Effector memory CD8-positive, alpha-beta T cell (primary cell): ENCODE results near the gene IL18BP.

Source experiments
- ATAC-seq: fragments of 150-1000 bp; cut with Tn5 transposase; replicated peaks from 2 replicates; pipeline ENCODE4 v1.10.0; 2021; ENCODE audit warnings: mild to moderate bottlenecking, moderate library complexity
- DNase-seq, 3 experiments: peaks; one replicate each; pipeline ENCODE4 v3.0.0; 2021
- H3K27ac Mint-ChIP-seq, 2 donors: one replicate each; pipeline ENCODE4 v1.8.0; 2022; ENCODE audit warnings: mild to moderate bottlenecking in 2 of 2, mixed read lengths in 2 of 2, moderate library complexity in 2 of 2
- H3K27me3 Mint-ChIP-seq, 2 donors: one replicate each; pipeline ENCODE4 v1.8.0; 2022; ENCODE audit warnings: mixed read lengths in 2 of 2
- H3K36me3 Mint-ChIP-seq: one replicate; pipeline ENCODE4 v1.8.0; 2022; ENCODE audit warnings: mild to moderate bottlenecking, moderate library complexity, mixed read lengths; ENCODE audit not compliant: insufficient read depth
- H3K4me1 Mint-ChIP-seq, 2 donors: one replicate each; pipeline ENCODE4 v1.8.0; 2022; ENCODE audit warnings: low read depth in 2 of 2, mixed read lengths in 2 of 2
- H3K4me3 Mint-ChIP-seq, 2 donors: one replicate each; pipeline ENCODE4 v1.8.0; 2022; ENCODE audit warnings: mild to moderate bottlenecking in 2 of 2, mixed read lengths in 2 of 2, moderate library complexity in 2 of 2
- H3K9me3 Mint-ChIP-seq, 2 donors: one replicate each; pipeline ENCODE4 v1.8.0; 2022; ENCODE audit warnings: mixed read lengths in 2 of 2

The IL18BP gene

DNA sequence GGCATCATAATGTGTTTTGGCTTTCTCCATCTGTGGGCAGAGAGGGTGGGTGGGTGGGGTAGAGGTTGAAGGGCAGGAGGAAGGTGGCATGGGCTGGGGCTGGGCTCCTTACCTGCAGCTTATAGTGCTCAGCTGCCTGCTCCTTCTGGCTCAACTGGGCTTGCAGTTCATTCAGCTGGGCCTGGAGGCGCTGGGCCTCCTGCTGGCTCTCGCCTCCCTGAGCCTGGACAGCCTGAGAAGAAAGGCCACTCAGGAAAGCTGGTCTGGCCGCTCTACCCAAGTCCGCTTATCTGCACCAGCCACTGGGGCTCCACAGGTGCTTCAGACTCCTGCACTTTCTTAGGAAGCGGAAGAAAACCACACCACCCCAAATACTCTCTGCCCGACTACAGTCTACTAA is 10.4 kb downstream of the IL18BP start:
- no peak for ATAC-seq
- H3K4me3 Mint-ChIP-seq: no peak overlapping the region
- no peak for DNase-seq
- peaks cover 3 to 4% of the 10 kb centered on the region in 2 donors for H3K4me1 Mint-ChIP-seq
- H3K36me3 Mint-ChIP-seq: peaks cover 82% of the 10 kb centered on the region
- peak overlapping the region in 1 of 2 donors; percentile 76 for H3K27ac Mint-ChIP-seq
- H3K27me3 Mint-ChIP-seq: no peaks in the 10 kb centered on the region
- no peaks in the 10 kb centered on the region for H3K9me3 Mint-ChIP-seq

DNA sequence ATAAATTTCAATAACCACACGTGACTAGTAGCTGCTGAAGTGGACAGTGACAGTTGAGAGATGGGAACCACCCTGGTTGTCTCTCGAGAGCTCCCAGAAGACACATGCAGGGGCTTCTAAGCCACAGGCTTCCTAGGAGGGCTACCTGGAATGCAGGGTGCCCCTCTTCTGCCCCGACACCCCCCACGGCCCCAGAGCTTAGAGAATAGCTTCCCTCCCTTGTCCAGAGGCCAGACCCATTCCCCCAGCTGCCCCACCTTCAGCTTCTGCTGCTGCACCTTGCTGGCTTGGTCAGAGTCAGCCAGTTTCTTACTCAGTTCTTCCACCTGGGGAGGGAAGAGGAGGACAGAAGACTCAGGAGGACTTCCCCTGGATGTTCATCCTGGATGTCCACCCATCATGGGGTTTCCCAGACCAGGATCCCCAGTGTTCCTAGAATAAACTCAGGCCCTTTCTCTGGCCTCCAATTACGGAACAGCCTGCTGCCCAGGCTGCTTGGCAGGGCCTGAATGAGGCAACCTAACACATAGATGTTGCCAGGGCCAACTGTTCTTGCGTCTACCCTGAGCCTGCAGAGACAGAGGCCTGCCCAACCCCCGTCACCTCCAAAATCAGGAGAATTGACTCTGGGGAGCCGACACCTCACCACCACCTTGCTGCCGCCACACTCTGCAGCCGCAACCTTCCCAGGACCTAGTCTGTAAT is 12.0 kb downstream of the IL18BP start:
- peak overlapping the region; percentile 54 to 73 for H3K27ac Mint-ChIP-seq
- no peak for DNase-seq
- H3K9me3 Mint-ChIP-seq: no peaks in the 10 kb centered on the region
- ATAC-seq: no peak
- no peaks in the 10 kb centered on the region for H3K27me3 Mint-ChIP-seq
- peaks cover 82% of the 10 kb centered on the region for H3K36me3 Mint-ChIP-seq
- peaks cover 9 to 16% of the 10 kb centered on the region in 2 donors for H3K4me1 Mint-ChIP-seq
- H3K4me3 Mint-ChIP-seq: no peak overlapping the region

DNA sequence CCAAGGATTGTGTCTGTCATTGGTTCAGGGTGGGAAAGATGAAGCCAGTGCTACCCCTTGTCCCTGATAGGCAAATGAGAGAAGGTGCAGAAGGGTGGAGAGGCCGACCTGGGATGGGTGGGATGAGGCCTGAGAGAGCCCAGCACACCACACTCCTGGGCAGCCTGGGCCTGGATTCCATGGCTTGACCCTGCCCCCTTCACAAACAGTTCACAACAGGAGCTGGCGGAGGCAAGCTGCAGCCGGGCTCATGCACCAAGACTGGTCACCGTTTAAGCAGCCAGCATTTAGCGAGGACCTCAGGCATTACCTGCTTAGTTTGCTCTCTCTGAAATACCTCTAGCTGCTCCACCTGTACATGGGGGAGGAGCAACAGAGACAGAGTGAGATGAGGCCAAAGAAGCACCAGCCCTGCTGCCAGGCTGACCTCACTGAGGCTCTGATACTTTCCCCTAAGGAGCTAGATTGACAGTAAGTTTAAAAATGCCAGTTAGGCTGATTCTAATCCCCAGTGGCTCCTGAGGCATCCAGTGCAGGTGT is 13.5 kb downstream of the IL18BP start:
- H3K4me3 Mint-ChIP-seq: no peak overlapping the region
- peaks cover 9 to 16% of the 10 kb centered on the region in 2 donors for H3K4me1 Mint-ChIP-seq
- H3K36me3 Mint-ChIP-seq: peaks cover 82% of the 10 kb centered on the region
- ATAC-seq (no peak), DNase-seq (no peak)
- no peaks in the 10 kb centered on the region for H3K27me3 Mint-ChIP-seq
- no peaks in the 10 kb centered on the region for H3K9me3 Mint-ChIP-seq
- peak overlapping the region in 1 of 2 donors; percentile 58 for H3K27ac Mint-ChIP-seq

DNA sequence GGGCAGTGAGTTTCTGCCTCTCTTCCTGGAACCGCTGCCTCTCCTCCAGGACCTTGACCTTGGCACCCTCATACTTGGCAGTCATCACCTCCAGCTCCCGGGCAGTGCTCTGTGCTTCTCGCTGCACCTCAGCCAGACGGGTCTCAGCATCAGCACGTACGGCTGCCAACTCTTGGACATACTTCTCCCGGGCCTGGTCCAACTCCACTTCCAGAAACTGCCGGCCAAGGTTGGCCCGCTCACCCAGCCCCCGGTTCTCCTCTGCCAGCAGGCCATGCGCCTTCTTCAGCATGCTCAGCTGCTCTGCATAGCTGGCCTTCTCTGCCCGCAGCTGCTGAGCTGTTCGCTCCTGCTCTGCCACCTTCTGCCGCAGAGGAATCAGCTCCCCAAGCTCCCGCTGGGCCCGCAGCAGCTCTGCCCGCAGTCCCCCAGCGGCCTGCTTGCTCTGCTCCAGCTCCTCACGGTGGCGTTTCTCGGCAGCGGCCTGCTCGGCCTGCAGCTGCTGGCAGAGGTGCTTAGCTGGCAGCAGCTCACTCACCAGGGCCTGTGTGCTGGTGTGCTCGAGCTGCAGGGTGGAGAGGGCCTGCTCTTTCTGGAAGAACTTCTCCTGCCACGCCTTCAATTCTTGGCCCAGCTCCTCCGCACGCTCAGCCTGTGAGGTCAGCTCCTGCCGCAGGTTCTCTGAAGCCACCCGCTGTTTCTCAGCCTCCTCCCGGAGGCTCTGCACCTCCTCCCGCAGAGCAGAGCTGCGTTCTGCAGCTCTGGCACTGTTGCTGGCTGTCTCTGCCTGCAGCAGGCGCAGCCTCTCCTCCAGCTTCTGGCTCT is 14.4 kb downstream of the IL18BP start:
- Mint-ChIP-seq H3K9me3 (no peaks in the 10 kb centered on the region), H3K27me3 (no peaks in the 10 kb centered on the region), H3K4me3 (no peak overlapping the region), H3K36me3 (peaks cover 83% of the 10 kb centered on the region), H3K27ac (peak overlapping the region in 1 of 2 donors; percentile 36), H3K4me1 (peaks cover 9 to 16% of the 10 kb centered on the region in 2 donors)
- DNase-seq: no peak
- ATAC-seq: no peak

DNA sequence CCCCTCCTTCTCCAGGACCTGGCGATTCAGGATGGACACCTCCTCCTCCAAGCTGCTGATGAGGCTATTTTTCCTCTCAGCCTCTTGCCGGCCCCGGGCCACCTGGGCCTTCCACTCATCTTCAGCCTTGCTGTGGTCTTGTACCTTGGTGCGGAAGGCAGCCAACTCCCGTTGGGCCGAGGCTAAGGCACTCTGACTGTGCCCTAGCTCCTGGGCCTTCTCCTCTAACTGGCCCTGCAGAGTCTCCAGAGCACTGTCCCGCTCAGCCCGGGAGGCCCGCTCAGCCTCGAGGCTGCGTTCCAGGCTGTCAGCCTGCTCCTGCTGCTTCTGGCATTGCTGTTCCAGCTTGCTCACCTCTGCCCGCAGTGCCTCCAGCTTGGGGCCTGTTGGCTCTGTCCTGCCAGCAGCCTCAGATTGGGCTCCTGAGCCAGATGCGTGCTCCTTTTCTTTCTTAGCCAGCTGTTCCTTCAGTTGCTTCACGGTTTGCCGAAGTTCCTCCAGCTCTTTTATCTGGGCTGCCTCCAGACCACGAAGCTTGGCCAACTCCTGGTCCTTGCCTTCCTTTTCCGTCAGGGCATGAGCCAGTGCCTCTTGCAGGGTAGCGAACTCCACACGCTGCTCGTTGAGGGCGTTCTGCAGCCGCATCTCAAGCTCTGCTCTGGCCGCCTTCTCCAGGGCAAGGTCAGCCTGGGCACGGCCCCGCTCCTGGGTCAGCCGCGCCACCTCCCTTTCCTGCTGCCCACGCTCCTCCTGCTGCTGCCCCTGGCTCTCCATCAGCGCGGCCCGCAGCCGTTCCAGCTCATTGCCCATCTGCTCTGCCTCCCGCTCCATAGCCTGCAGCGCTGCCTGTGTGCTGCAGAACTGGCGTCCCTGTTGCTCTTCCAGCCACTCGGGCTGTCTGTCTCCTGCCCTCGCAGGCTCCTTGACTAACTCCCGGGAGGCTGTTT is 15.3 kb downstream of the IL18BP start:
- ATAC-seq (no peak), DNase-seq (no peak)
- Mint-ChIP-seq H3K4me3 (no peak overlapping the region), H3K9me3 (no peaks in the 10 kb centered on the region), H3K27ac (peak overlapping the region in 1 of 2 donors; percentile 36), H3K4me1 (peaks cover 9 to 16% of the 10 kb centered on the region in 2 donors), H3K27me3 (no peaks in the 10 kb centered on the region), H3K36me3 (peaks cover 84% of the 10 kb centered on the region)

DNA sequence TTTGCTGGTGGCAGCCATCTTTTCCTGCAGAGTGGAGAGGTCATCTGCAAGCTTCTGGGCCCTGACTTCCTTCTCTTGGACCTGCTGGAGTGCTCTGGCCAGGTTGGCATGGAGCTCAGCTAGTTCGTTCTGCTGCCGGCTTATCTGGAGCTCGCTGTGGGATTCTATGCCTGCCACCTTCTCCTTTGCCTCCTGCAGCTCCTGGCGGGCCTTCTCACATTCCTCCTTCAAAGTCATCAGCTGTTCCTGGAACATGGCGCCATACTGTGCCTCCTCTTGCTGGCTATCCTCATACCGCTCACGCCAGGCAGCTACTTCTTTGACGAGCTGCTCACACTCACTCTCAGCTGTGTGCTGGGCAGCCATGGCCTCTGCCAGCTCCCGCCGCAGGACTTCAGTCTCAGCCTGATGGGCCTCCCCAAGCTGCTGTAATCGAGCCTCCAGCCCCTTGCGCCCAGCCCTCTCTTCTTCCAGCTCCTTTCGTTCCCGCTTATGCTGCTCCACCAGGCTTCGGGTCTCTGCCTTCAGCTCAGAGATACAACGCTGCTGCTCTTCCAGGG is 16.1 kb downstream of the IL18BP start:
- Mint-ChIP-seq H3K4me3 (no peak overlapping the region), H3K9me3 (no peaks in the 10 kb centered on the region), H3K36me3 (peaks cover 85% of the 10 kb centered on the region), H3K27me3 (no peaks in the 10 kb centered on the region), H3K27ac (peak overlapping the region; percentile 64 to 82), H3K4me1 (peaks cover 9 to 16% of the 10 kb centered on the region in 2 donors)
- DNase-seq: no peak
- no peak for ATAC-seq

DNA sequence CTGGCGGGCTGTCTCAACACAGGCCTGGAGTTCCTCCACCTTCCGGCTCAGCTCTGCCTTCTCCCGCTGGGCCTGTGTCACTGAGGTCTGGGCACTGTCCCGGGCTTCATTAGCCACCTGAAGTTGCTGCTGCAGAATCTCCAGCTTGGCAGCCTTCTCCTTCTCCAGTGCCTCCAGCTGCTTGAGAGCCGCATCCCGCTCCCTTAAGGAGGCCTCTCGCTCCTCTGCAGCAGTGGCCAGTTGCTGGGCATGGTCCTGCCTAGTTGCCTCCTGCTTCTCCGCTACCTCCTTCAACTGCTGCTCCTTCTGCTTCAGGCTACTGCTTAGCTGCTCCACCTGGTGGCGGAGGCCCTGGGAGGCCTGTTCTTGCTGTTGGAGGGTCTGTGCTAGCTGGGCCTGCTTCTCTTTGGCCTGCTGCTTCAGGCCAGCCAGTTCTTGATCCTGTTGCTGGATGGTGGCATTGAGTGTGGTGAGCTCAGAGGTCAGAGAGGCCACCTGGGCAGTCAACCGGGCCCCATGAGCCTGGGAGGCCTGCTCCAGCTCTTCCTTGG is 16.9 kb downstream of the IL18BP start:
- Mint-ChIP-seq H3K36me3 (peaks cover 86% of the 10 kb centered on the region), H3K27me3 (no peaks in the 10 kb centered on the region), H3K4me3 (no peak overlapping the region), H3K4me1 (peaks cover 9 to 16% of the 10 kb centered on the region in 2 donors), H3K9me3 (no peaks in the 10 kb centered on the region), H3K27ac (peak overlapping the region; percentile 64 to 82)
- DNase-seq: no peak
- ATAC-seq: no peak

DNA sequence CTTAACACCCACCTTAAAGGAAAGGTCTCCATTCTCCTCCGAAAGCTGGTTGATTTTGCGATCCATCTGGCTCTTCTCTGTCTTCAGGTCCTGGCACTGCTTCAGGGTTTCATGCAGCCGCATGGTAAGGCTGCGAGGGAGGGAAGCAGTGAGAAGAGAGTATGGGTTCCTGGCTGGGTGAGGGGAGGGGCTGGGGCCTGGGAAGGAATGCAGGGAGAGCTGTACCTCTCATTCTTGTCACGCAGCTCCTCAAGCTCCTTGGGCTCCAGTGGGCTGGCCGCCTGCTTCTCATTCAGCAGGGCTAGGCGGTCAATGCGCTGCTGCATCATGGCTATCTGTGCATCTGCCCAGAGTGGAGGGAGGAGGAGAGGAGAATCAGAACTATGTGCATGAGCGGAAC is 19.5 kb downstream of the IL18BP start:
- H3K4me1 Mint-ChIP-seq: peaks cover 9 to 16% of the 10 kb centered on the region in 2 donors
- H3K36me3 Mint-ChIP-seq: peaks cover 98% of the 10 kb centered on the region
- H3K27me3 Mint-ChIP-seq: no peaks in the 10 kb centered on the region
- H3K27ac Mint-ChIP-seq: peak overlapping the region; percentile 33 to 82
- H3K9me3 Mint-ChIP-seq: no peaks in the 10 kb centered on the region
- no peak for DNase-seq
- H3K4me3 Mint-ChIP-seq: no peak overlapping the region
- ATAC-seq: no peak

DNA sequence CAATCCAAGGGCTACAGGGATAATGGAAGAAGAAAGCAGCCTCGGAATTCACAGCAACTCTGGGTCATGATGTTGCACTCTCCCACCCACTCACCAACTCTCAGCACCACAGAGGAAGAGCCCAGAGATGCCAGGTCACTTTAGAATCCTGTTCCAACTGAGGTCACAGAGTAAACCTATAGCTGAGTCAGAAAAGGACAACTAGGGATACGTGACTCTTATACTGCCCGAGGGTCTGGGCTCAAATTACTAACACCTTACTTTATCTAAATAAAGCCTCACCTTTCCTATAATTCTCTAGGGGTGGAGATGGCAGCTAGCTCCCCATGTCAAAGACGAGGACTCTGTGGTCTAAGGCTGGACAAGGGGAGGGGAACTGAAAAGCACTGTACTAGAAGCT is 24.6 kb downstream of the IL18BP start:
- Mint-ChIP-seq H3K9me3 (no peaks in the 10 kb centered on the region), H3K27me3 (no peaks in the 10 kb centered on the region), H3K4me3 (no peak overlapping the region), H3K27ac (peak overlapping the region in 1 of 2 donors; percentile 38), H3K36me3 (peaks cover 77% of the 10 kb centered on the region), H3K4me1 (peaks cover 7 to 8% of the 10 kb centered on the region in 2 donors)
- ATAC-seq: no peak
- DNase-seq: no peak

DNA sequence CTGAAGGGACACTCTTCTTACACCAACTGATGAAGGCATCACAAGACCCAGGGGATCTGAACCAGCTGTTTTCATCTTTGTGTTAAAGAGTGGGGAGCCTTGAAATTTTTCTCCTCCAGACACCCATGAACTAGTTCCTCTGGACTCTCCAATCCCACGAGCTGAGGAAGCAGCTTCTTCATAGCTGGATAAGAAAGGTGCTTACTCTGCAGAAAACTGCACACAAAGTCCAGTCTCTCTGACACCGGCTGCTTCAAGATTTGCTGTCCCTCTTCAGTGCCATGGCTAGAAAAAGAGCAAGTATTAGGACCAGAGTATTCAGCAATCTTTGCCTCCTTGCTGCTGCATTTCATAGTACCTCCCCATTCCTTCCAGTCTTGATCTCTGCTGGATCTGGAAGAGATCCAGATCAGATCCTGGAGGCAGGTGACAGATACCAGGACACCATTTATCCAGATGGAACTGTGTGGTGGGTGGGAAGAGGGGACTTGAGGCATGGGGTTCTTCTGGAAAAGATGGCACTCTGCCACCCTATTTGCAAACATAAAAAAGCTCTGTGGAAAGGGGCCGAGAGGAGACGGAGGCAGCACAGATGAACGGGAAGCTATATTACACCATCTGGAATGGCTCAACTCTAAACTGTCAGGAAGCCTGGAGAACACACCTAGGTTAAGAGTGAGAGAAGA is 25.5 kb downstream of the IL18BP start:
- peaks cover 12 to 13% of the 10 kb centered on the region in 2 donors for H3K4me1 Mint-ChIP-seq
- H3K4me3 Mint-ChIP-seq: no peak overlapping the region
- ATAC-seq (no peak), DNase-seq (no peak)
- H3K27ac Mint-ChIP-seq: no peak overlapping the region
- peaks cover 74% of the 10 kb centered on the region for H3K36me3 Mint-ChIP-seq
- no peaks in the 10 kb centered on the region for H3K27me3 Mint-ChIP-seq
- no peaks in the 10 kb centered on the region for H3K9me3 Mint-ChIP-seq

DNA sequence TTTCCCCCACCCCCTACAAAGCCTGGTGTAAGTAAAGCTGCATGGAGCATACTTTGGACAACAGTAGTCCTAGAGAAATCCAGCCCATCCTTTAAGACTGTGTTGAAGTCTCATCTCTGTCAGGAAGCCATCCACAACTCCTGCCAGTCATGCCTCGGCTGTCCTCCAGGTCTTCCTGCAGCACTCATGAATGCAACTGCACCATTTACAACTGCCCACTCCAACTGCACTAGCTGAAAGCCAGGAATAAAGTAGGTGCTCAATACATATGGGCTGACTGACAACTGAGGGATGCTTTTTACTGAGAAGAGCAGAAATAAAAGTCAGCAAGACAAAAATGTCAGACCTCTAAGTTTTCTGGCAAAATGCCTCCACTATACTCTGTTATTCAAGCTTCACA is 27.4 kb downstream of the IL18BP start:
- Mint-ChIP-seq H3K4me1 (peaks cover 16 to 24% of the 10 kb centered on the region in 2 donors), H3K4me3 (no peak overlapping the region), H3K27ac (peak overlapping the region; percentile 28 to 44), H3K9me3 (no peaks in the 10 kb centered on the region), H3K27me3 (no peaks in the 10 kb centered on the region), H3K36me3 (peaks cover 62% of the 10 kb centered on the region)
- DNase-seq: no peak
- no peak for ATAC-seq

DNA sequence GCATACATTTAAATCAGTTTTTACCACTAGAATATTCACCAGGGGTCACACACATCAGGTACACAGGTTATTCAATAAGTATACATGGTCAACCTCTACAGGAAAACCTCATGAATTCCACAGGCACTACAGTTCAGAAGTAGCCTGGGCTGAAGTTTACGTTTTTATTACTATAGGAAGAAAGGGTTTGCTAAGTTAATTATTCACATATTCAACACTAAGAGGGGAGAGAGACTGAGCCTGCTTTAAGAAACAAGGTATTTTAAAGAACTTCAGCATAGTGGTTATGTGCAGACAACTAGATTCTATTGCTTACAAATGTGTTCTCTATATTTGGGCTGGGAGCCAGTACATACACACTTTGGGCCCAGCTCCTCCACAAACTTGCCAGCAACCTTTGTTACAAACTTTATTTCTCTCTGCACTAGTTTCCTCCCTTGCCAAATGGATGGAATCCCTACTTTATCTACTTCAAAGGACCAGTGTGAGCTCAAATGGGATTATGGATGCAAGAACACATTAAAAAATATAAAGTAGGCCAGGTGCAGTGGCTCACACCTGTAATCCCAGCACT is 31.9 kb downstream of the IL18BP start:
- Mint-ChIP-seq H3K4me1 (peaks cover 14 to 31% of the 10 kb centered on the region in 2 donors), H3K27me3 (no peaks in the 10 kb centered on the region), H3K4me3 (no peak overlapping the region), H3K36me3 (peaks cover 69% of the 10 kb centered on the region), H3K9me3 (no peaks in the 10 kb centered on the region), H3K27ac (peak overlapping the region; percentile 77 to 86)
- DNase-seq (no peak), ATAC-seq (no peak)
